Bone marrow (tissue), 2 donors: ENCODE measurements around the gene THEMIS.
"Not testable (repeated sequence)": the region's sequence is repeated elsewhere in the genome, so short reads cannot be mapped to it uniquely, and the experiment has no call there.

ENCODE experiments used
- DNase-seq, 2 donors: peaks; one replicate each; lab custom pipeline; 2025; lab: John Stamatoyannopoulos, UW

The THEMIS gene

GRCh38 chr6:127912914-127913313 is 12.1 kb upstream of the THEMIS start:
- DNase-seq: no peak

DNA sequence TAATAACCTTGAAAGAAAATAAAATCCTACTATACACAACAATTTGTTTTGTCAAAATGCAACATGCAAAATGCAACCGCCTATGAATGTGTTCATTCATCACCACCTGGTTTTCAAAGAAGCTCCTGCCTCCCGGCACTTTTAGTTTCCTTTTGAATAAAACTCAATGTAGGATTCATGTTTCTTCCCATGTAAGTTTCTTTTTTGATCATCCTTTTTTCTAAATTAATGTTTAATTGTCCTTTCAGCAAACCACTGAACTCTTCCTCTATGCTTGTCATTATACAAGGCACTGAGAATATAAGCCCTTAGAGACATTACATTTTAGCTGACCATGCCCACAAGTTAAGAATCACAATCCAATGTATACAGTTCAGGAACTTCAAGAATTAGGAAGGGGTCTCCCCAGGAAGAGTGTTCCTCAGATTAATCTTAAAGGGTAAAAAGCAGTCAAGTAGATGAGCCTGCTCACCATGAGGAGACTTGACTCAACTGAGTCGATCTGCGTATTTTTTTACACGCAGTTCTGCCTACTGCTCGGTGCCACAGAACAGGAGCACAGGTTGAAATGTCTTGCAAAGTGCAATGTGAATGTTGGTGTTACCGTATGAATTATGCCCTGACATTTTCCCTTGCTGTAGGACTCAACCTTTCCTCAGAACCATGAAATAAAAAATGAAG is 7.2 kb upstream of the THEMIS start:
- DNase-seq: no peak

DNA sequence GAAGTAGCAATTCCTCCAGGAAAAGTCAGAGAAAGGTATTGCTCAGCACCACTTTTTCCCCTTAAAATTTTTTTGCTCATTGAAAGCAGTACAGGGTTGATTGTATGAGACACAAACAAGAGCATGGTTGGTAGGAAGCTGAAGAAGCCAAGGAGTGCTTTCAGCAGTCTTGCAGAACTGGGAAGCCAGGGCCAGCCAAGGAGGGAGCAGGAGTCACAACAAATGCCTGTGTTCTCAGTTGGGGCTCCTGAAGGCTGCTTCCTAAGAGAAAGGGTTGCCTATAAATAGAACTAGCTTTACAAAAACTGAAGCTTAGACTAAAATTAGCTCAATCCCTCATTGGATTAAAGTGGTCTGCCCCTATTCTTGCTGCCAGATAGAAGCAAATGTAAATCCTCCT is 3.3 kb upstream of the THEMIS start:
- no peak for DNase-seq

- no peak for DNase-seq
Observed at GRCh38 chr6:127902933-127903332, 2.1 kb upstream of the THEMIS start.

- DNase-seq: no peak
Observed at GRCh38 chr6:127897484-127897883, 3.4 kb downstream of the THEMIS start.

DNA sequence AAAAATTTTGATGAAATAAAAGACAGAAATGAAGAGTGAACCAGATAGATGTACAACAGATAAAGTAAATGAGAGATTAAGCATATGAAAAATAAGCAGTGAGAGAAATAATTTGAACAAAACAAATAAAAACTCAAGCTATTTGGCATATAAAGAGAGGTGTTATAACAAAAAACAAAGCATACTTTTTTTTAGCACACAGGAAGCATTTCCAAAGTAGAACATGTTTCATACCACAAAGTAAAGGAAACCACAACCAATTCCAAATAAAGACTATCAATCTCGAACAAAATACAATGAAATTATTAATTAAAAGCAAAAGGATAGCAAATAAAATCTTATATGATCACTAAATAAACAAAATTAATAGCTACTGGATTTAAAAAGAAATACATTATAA is 6.8 kb downstream of the THEMIS start:
- no peak for DNase-seq

GRCh38 chr6:127893541-127893940 is 7.3 kb downstream of the THEMIS start:
- no peak for DNase-seq

DNA sequence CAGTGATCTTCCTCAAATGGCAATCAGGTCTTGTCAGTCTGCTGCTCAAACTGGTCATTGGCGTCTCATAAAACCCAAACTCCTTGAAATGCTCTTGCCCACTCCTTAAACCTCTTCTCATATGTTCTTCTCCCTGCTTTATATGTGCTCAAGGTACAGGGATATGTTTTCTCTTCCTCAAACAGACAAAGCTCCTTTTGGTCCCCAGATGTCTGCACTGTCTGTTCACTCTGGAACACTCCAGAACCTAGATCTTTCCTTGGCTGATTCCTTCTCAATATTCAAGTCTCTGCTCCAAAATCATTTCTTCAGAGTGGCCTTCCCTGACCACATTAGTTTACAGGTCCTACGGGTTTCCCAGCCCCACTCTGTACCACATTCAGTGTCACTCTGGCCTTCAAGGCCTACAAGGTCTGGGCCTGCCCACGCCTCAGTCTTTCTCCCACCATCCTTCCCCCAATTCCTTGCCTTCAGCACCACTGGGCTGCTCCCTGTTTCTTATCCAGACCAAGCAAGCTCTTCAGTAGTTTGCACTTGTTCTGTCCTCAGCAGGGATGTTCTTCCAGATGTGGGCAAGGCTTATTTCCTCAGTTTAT is 9.0 kb downstream of the THEMIS start:
- DNase-seq: no peak

GRCh38 chr6:127886603-127887002 is 14.3 kb downstream of the THEMIS start:
- DNase-seq: no peak

GRCh38 chr6:127884134-127884533 is 16.7 kb downstream of the THEMIS start:
- DNase-seq: no peak

DNA sequence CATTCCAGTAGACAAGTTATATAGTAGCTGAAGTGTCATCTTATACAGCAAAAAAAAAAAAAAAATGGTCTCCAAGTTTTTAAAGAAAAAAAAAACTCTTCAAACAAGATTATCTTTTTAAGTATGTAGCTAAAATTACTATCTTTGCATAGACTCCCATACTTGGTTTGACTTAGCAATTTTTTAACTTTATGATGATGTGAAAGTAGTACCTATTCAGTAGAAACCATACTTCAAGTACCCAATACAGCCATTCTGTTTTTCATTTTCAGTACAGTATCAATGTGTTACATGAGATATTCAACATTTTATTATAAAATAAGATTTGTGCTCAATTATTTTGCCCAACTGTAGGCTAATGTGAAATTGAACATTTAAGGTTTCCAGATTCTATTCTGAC is 18.9 kb downstream of the THEMIS start:
- DNase-seq: not testable (repeated sequence)

GRCh38 chr6:127880429-127880828 is 20.4 kb downstream of the THEMIS start:
- DNase-seq: no peak

- DNase-seq: no peak
Observed at GRCh38 chr6:127879685-127880084, 21.2 kb downstream of the THEMIS start.

GRCh38 chr6:127878115-127878514 is 22.7 kb downstream of the THEMIS start:
- no peak for DNase-seq

- no peak for DNase-seq
Observed at GRCh38 chr6:127877231-127877630, 23.6 kb downstream of the THEMIS start.

GRCh38 chr6:127869772-127870404 is 31.0 kb downstream of the THEMIS start:
- DNase-seq: no peak

- no peak for DNase-seq
Observed at GRCh38 chr6:127869183-127869582, 31.7 kb downstream of the THEMIS start.

DNA sequence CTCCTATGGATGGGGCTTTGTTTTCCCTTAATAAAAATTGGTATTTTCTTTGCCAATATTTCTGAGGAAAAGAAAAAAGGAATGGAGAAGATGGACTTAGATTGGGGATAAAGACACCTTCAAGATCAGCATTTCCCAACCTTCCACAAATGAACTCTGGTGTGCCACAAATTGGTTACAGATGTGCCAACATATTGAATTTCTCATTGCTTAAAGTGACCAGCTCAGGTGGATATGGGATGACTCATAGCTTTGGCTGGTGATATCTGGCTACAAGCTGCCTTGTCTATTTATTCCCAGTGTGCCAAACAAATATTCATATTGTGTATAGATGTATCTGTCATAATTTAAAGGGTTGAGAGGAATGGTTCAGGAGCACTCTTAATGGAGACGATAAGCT is 32.5 kb downstream of the THEMIS start:
- DNase-seq: no peak

DNA sequence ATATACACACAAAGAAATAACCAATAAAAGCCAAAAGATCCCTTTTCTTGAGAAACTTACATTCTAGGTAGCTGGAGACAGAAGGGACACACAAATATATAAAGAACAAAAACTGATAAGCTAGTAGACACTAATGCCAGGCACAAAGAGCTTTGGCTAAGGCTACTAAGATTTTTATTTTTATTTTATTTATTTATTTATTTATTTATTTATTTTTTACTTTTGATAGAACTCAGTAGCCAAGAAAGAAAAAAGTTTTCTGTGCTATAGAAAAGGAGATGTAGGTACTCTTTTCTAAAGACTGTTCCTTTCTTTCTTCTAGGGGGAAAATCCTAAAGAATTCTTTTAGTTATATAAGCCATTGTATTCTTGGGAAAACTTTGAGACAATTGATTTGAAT is 34.1 kb downstream of the THEMIS start:
- no peak for DNase-seq

DNA sequence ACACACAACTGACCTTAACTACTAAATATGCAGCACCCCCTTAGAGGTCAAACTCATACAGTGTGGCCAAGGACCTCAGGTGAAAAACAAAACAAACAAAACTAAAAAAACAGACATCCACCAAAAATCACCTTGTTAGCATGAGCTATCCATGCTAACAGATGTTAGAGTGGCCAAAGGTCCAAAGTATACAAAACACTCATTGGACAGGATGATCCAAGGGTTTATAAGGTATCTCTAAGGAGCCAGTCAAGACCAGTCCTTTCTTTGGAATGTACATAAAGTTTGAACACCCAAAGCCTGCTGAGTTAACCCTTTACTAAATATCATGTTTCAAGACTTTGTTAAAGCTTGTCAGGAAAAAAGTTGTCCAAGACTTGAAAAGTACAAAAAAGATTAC is 35.8 kb downstream of the THEMIS start:
- no peak for DNase-seq

- DNase-seq: no peak
Observed at GRCh38 chr6:127864701-127865100, 36.2 kb downstream of the THEMIS start.

DNA sequence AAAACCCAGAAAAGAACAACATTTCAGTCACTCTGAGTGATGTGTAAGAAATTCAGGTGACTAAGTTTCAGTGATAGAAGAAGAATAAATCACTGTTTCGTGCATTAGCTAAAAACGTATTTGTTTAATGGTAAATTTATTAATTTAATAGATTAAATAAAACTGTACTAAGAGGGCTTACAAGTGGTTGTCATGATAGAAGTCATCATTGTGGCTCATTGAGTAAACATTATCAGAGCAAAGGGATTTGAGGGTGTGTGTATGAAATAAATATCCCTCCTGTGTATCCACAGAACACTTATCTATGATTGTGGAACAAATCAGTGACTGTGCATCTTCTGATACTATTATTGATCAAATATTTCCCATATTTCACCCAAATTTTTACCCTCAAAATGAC is 40.1 kb downstream of the THEMIS start:
- DNase-seq: no peak

- DNase-seq: no peak
Observed at GRCh38 chr6:127859956-127860355, 40.9 kb downstream of the THEMIS start.
